ENCODE data around the gene CDH10. TPM values are rescaled to one million over a fixed set of nuclear protein-coding genes. Genes with fewer than 3 reads are reported as not detected.

The CDH10 gene
- polyA plus RNA-seq, 3 donors: not detected

- WGBS (ENCODE audit: insufficient coverage): no CpG with 5 or more reads among the region's 2 CpGs
- Histone ChIP-seq H3K27ac (ENCODE audit: low read depth in 1 of 2, low read length in 2 of 2) (no peak overlapping the region), H3K9me3 (replicated peaks in 1 of 2; ENCODE audit: control insufficient read depth in 1 of 2, insufficient read depth in 1 of 2, low read length in 2 of 2) (no peaks in the 10 kb centered on the region), H3K27me3 (ENCODE audit: control insufficient read depth in 2 of 2, insufficient read depth in 2 of 2, low read length in 2 of 2) (peaks cover 0 to 22% of the 10 kb centered on the region in 2 donors), H3K4me3 (replicated peaks in 1 of 3; ENCODE audit: low read depth in 2 of 3, low read length in 3 of 3) (no peak overlapping the region), H2AFZ (ENCODE audit: insufficient read depth, low read depth, low read length, poor library complexity, severe bottlenecking) (no peak overlapping the region), H3K36me3 (replicated peaks in 1 of 2; ENCODE audit: control insufficient read depth in 1 of 2, insufficient read depth in 2 of 2, low read length in 2 of 2) (no peaks in the 10 kb centered on the region), H3K4me1 (ENCODE audit: control insufficient read depth in 1 of 2, insufficient read depth in 2 of 2, low read length in 2 of 2) (no peaks in the 10 kb centered on the region), H4K20me1 (ENCODE audit: insufficient read depth, low read length) (no peaks in the 10 kb centered on the region), H3K9ac (ENCODE audit: insufficient read depth, low read length, poor library complexity, severe bottlenecking) (no peak overlapping the region), H3K79me2 (ENCODE audit: insufficient read depth, low read length) (no peaks in the 10 kb centered on the region), H3K4me2 (replicated peaks; ENCODE audit: extremely low read depth, low read length, poor library complexity, severe bottlenecking) (no peak overlapping the region)
- Mint-ChIP-seq H3K27me3 (ENCODE audit: low read depth in 3 of 3) (peaks cover 6 to 21% (median 9%) of the 10 kb centered on the region in 3 donors), H3K36me3 (no peaks in the 10 kb centered on the region), H3K27ac (no peak overlapping the region), H3K4me1 (no peaks in the 10 kb centered on the region), H3K4me3 (no peak overlapping the region), H3K9me3 (no peaks in the 10 kb centered on the region)
- intact Hi-C loops (cut with micrococcal nuclease): no loop called here
- DNase-seq: no peak
- TF ChIP-seq CTCF (IDR thresholded peaks at IDR 0.05): no peak
Observed at GRCh38 chr5:24643880-24644279, 898 bp downstream of the CDH10 start.

GRCh38 chr5:24643156-24643555 is 1.6 kb downstream of the CDH10 start:
- H3K4me1 ChIP-seq (ENCODE audit: control insufficient read depth in 1 of 2, insufficient read depth in 2 of 2, low read length in 2 of 2): no peaks in the 10 kb centered on the region
- no peaks in the 10 kb centered on the region for H3K36me3 Mint-ChIP-seq
- no peaks in the 10 kb centered on the region for H3K4me1 Mint-ChIP-seq
- H4K20me1 ChIP-seq (ENCODE audit: insufficient read depth, low read length): no peaks in the 10 kb centered on the region
- no peaks in the 10 kb centered on the region for H3K36me3 ChIP-seq (replicated peaks in 1 of 2; ENCODE audit: control insufficient read depth in 1 of 2, insufficient read depth in 2 of 2, low read length in 2 of 2)
- peaks cover 6 to 21% (median 9%) of the 10 kb centered on the region in 3 donors for H3K27me3 Mint-ChIP-seq (ENCODE audit: low read depth in 3 of 3)
- H2AFZ ChIP-seq (ENCODE audit: insufficient read depth, low read depth, low read length, poor library complexity, severe bottlenecking): no peak overlapping the region
- no peaks in the 10 kb centered on the region for H3K79me2 ChIP-seq (ENCODE audit: insufficient read depth, low read length)
- H3K27ac ChIP-seq (ENCODE audit: low read depth in 1 of 2, low read length in 2 of 2): no peak overlapping the region
- no peak overlapping the region for H3K9ac ChIP-seq (ENCODE audit: insufficient read depth, low read length, poor library complexity, severe bottlenecking)
- peaks cover 0 to 22% of the 10 kb centered on the region in 2 donors for H3K27me3 ChIP-seq (ENCODE audit: control insufficient read depth in 2 of 2, insufficient read depth in 2 of 2, low read length in 2 of 2)
- H3K9me3 ChIP-seq (replicated peaks in 1 of 2; ENCODE audit: control insufficient read depth in 1 of 2, insufficient read depth in 1 of 2, low read length in 2 of 2): no peaks in the 10 kb centered on the region
- WGBS (ENCODE audit: insufficient coverage): 58% methylated on average over 3 of the region's 5 CpGs
- intact Hi-C loops (cut with micrococcal nuclease): no loop called here
- no peak for TF ChIP-seq CTCF (IDR thresholded peaks at IDR 0.05)
- H3K4me3 ChIP-seq (replicated peaks in 1 of 3; ENCODE audit: low read depth in 2 of 3, low read length in 3 of 3): no peak overlapping the region
- H3K4me3 Mint-ChIP-seq: no peak overlapping the region
- H3K4me2 ChIP-seq (replicated peaks; ENCODE audit: extremely low read depth, low read length, poor library complexity, severe bottlenecking): no peak overlapping the region
- H3K9me3 Mint-ChIP-seq: no peaks in the 10 kb centered on the region
- no peak overlapping the region for H3K27ac Mint-ChIP-seq
- DNase-seq: no peak
